Amniotic stem cell (primary cell): ENCODE measurements around the gene GPR107.

Experiments used
- DNase-seq: peaks from one replicate; lab custom pipeline; 2025; lab: John Stamatoyannopoulos, UW

The GPR107 gene

DNA sequence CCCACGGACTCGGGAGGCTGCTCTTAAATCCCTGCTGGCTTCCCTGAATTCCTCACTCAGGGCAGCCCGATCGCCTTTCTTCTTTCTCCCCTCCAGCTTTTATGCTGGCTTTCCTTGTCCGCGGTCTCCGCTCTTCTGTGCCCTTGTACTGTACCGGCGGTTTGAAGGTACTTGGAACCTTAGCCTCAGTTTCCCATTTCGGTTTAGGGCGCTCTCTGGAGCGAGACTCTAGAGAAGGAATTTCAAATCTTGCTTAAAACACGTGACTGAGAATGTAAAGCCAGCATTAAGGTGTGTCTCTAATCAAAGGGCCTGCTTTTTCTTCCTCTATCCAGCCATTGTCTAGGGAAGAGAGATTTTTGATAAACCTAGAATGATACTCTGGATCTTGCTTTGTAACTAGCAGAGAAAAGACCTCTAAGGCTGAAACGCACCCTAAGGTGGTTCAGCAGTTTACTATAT lies 650 bp downstream of the GPR107 start:
- no peak for DNase-seq

DNA sequence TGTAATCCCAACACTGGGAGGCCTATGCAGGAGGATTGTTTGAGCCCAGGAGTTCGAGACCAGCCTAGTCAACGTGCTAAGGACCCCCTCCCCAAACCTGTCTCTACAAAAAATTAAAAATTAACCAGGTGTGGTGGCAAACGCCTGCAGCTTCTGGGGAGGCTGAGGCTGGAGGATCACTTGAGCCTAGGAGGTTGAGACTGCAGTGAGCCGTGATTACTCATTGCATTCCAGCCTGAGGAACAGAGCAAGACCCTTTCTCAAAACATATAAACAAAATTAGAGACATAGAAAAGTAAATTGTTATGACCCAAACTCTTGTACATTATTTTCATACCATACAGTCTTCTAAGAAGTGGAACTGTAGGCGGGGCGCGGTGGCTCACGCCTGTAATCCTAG lies 1.1 kb downstream of the GPR107 start:
- no peak for DNase-seq

DNA sequence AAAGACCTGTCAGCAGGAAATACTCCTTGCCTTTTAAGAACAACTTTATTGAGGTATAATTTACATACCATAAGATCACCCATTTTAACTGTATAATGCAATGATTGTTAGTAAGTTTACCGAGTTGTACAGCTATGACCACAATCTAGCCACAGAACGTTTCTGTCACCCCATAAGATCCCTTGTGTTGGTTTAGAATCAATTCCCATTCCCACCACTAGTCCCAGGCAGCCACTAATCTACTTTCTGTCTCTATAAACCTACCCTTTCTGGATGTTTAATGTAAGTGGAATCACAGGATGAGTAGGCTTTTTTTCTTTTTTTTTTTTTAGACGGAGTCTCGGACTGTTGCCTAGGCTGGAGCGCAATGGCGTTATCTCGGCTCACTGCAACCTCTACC lies 4.4 kb downstream of the GPR107 start:
- no peak for DNase-seq

DNA sequence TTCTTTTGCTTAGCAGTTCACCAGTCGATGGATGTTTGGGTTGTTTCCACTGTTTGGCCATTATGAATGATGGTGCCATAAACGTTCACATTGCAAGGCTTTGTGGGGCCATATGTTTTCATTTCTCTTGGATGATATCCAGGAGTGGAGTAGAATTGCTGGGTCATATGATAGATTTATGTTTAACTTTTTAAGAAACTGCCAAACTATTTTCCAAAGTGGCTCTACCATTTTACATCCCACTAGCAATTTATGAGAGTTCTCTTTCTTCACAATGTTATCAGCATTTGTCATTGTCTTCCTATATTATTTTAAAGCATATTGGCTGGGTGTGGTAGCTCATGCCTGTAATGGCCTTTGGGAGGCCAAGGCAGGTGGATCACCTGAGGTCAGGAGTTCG lies 5.2 kb downstream of the GPR107 start:
- no peak for DNase-seq

DNA sequence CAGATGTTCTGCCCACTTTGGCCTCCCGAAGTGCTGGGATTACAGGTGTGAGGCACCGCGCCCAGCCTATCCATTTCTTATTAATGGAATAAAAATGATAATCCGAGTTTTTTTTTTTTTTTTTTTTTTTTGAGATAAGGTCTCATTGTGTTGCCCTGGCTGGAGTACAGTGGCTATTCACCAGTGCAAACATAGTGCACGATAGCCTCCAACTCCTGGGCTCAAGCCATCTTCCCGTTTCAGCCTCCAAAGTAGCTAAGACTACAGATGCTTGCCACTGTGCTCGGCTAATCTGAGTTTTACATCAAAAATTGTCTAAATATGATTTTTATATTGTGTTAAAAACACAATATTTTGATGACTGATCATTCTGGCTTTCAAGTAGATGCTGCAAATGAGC lies 6.6 kb downstream of the GPR107 start:
- no peak for DNase-seq

DNA sequence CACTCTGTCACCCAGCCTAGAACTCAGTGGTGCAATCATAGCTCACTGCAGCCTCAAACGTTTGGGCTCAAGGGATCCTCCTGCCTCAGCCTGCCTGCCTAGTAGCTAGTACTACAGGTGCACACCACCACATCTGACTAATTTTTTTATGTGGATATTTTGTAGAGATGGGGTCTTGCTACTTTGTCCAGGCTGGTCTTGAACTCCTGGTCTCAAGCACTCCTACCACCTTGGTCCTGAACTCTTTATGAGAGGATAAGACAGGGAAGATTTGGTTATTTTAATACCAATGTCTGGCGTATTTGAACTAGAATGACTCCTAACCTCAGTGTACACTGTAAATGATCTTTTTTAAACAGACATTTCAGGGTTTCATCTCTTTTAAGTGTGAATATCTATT lies 9.0 kb downstream of the GPR107 start:
- DNase-seq, result no peak

DNA sequence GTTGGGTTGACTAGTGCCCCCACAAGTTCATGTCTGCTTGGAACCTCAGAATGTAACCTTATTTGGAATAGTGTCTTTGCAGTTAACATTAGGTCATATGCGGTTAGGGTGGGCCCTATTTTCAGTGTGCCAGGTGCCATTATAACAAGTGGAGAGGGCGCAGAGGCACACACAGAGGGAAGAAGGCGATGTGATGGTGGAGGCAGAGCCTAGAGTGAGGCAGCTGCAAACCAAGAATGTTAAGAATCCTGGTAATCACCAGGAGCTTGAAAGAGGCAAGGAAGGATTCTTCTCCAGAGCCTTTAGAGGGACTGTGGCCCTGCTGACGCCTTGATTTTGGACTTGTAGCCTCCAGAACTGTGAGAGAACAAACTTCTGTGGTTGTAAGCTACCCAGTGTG lies 10.9 kb downstream of the GPR107 start:
- no peak for DNase-seq

DNA sequence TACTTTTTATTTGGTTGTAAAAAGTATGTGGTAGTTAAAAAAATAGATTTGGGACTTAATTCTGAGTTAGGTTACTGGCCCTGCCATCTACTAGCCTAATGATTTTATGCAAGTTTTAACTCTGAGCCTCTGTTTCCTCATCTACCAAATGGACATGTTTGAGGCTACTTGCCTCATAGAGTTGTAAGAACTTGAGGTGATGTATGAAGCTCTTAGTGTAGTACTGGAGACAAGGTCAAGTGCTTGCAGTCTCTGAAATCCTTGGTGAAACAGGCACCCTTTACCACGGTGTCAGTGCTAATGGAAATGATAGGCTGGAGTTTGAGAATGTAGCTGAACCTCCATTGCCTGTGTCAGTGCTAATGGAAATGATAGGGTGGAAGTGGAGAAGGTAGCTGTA lies 15.3 kb downstream of the GPR107 start:
- no peak for DNase-seq

DNA sequence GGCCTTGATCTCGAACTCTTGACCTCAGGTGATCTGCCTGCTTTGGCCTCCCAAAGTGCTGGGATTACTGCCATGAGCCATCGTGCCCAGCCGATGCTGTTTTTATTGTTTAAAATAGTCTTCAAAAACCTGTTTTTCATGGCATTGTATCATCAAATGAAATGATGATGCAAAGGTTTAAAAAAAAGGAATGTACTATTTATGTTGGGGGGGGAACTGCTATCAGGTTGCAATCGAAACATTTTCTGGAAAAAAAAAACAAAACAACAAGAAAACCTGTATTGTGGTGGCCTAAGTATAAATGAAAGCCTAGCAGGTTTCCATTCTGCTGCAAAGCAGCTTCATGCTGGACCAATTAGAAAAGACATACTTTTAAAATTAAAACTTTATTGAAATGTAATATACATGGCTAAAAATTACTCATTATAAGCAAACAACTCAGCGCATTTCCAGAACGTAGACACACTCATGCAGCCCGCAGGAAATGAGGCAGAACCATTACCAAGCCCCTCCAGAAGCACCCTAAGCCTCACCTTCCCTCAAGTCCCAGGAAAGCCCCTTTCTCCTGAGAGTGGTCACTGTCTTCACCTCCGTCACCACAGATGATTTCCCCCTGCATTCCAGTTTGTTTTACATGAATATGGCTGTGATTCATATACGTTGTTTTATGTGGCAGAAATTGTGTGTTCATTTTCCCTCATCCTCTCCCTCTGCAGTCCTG lies 19.0 kb downstream of the GPR107 start:
- DNase-seq, result peak; percentile 19

DNA sequence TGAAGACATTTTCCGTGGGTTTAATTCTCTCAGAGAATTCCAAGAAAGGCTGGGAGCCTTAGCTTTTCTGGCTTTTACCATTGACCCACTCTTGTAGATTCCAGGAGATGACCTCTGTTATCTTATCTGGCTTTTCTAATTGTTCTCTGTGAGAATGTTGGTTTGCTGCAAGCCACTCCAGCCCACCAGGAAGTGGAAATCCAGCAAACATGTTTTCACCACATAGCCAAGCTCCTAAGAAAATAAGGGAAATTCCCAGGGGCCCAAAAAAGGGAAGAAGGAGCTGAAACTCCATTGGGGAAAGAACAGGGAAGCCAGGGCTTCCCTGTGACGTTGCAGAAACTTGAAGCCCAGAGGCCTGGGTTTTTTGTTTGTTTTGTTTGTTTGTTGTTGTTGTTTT lies 19.7 kb downstream of the GPR107 start:
- DNase-seq, result peak; percentile 13

DNA sequence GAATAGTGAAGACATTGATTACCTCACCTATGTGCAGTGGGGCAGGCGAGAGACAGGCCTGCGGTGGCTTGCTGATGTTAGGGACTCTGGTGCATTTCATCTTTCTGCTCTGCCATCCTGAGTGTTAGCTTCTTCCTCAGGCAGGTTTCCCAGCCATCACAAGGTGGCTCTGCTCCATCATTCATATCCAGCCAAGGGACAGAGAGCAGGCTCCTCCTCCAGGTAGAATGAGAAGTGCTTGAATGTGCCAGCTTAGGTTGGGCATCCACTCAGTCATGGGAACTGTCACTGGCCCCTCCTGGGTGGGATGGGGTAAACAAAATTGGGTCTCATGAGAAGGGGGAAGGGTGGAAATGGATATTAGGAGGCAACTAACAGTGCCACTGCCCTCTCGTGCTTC lies 24.8 kb downstream of the GPR107 start:
- no peak for DNase-seq

DNA sequence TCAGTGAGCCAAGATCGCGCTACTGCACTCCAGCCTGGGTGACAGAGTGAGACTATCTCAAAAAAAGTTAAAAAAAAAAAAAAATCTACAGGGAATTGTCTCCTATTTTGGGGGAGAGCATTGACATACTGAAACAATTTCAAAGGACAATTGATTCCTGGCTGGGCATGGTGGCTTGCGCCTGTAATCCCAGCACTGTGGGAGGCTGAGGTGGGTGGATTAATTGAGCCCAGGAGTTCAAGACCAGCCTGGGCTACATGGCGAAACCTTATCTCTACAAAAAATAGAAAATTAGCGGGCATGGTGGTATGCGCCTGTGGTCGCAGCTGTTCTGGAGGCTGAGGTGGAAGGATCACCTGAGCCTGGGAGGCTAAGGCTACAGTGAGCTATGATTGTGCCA lies 30.6 kb downstream of the GPR107 start:
- DNase-seq, result no peak

DNA sequence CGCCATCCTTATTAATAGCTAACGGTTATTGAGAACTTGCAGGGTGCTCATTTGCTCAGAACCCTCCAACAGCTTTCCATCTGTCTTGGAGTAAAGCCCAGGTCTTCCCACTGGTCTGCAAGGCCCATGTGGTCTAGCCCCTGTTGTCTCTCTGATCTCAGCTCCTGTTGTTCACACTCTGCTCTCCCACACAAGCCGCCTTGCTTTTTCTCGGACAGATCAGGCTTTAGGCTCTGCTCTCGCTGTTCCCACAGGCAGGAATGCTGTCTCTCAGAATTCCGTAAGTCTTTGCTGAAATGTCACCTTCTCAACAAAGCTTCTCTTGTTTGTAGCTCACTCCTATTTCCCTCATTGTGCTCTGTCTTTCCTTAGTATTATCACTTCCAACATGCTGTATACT lies 34.3 kb downstream of the GPR107 start:
- no peak for DNase-seq

DNA sequence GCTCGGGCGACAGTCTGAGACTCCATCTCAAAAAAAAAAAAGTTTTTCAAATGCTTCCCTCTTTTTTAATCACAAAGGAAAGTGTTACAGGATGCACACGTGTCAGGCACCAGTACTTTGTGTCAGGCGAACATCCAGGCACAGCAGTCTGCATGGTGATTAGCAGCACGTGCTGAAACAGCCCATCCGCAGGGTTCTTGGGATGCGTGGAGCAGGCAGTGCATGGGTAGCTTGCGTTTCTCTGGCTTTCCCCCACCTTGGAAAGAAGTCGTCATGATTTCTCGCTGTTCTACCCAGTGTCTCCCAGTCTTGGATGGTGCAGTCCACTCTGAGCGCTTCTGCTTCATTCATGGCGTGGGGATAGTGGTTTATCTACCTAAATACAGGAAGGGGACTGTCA lies 35.4 kb downstream of the GPR107 start:
- DNase-seq, result no peak

DNA sequence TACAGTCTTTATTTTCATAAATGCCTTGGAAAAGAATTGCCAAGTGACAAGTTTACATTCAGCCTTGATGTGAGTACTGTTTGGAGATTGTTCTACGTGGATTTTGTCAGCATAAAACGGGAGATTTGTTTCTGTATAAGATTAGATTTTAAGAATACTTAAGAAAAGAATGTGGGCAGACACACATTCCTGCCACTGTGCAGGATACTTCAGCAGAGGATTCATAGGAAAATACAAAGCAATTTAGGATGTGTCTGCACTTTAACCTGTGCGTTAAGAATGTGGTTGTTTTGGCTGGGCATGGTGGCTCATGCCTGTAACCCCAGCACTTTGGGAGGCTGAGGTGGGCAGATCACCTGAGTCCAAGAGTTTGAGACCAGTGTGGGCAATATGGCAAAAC lies 37.2 kb downstream of the GPR107 start:
- DNase-seq, result no peak

DNA sequence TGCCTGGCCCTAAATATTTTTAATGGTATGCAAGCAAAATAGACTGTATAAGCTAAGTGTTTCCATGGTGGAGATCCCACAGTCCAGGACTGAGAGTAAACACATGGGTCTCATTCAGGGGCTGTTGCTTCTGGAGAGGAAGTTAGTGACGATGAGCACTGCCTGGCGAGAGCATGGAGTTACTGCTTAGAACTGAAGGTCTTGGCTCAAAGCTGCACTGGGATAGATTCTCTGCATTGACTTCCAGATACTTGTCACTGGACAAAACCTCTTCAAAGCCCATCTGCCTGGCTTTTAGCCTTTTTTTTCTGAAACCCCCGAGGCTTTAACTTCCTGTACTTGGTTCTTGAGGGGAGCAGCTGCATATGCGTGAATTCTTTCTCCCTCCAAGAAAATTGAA lies 39.2 kb downstream of the GPR107 start:
- DNase-seq, result no peak

DNA sequence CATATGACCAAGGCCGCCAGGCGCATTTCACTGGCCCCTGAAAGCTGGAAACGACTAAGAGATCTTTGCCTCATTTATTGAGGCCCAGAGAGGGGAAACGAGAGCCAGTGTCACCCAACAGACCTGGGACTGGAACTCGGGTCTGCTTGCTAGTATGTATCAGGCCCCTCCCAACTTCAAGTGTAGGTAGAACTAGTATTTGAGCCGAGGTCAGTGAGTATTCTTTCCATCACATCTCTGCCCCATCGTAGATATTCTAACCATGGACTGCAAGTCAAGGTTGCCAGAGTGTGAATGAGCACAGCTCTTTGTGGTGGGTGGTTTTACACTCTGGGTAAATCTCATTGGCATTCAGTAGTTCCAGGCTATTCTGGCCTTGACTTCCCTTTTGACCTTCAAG lies 42.2 kb downstream of the GPR107 start:
- no peak for DNase-seq

DNA sequence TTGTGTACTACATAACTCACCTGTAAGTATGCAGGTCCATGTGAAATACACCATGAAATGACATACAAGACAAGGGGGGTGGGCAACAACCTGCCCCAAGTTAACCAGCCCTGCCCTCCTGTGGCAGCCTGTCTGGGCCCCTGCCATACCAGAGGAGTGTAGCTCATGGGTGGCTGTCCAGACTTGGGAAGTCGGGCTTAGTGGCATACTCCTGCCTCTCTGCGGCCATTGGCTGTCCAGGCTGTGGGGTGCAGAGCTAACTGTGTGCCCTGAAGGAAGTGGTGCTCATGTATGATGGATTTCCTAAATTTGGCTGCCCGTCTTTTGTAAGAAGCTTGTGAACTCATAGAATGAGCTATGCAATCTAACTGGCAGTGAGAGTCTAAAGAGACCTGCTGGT lies 47.0 kb downstream of the GPR107 start:
- DNase-seq, result no peak

DNA sequence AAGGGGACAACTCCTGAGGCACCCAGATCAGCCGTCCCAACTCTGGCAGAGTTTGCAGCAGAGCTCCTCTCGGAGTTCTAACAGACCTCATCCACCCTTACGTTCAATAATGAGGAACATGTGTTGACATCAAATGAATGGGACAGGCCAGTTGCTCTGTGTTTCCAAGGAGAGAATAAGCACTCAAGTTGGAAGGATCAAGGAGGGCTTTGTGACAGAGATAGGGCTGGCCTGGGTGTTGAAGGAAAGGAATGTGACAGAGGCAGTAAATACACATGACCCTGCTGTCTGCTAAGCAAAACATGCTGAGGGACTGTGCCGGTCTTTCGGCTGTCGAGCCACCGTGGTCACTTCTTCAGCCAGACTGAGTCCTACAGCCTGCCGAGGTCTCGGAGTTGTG lies 48.2 kb downstream of the GPR107 start:
- no peak for DNase-seq

DNA sequence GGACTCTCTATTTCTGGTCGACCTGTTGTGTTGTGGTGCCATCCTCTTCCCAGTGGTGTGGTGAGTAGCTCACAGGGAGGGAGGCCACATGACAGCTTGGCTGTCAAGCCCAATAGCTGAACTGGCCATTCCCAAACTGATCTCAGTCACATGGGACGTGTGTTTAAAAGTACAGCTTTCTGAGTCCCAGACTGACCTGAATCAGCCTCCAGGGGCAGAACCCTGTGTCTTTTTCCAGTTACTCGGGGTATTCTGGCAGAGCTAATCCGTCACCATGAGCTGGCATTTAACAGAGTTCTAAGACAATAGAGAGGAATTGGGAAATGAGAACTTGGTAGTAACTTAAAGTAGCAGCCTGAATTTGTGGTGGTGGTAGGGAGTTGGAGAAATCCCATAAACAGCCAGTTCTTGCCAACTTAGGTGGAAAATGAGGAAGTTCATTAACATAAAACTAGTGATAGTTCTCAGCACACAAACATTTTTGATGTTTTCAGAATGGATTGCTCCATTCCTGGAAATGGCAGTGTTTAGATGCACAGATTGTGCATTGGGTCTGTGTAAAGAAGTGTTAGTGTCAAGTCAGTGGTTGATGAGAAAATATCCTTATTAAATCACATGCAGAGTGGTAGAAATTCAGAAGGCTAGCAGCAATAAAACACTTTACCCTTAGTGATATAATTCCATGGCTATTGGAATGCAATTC lies 50.9 kb downstream of the GPR107 start:
- DNase-seq, result no peak

DNA sequence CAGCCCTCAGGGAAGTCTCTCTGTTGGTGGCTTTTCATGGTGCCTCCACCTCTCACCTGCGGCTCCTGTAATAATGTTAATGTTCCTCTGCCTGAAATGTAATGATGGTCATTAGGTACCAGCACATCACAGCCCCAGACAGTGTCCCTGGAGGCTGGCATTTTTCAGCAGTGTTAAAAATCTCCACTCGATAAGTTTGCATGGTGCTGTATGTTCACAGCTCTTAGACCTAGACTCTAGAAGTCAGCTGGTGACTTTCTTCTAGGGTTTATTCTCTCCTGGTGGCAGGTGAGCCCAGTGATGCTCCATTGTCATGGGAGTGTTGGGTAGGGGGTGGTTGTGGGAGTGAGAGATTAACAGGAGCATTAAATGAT lies 53.1 kb downstream of the GPR107 start:
- no peak for DNase-seq

DNA sequence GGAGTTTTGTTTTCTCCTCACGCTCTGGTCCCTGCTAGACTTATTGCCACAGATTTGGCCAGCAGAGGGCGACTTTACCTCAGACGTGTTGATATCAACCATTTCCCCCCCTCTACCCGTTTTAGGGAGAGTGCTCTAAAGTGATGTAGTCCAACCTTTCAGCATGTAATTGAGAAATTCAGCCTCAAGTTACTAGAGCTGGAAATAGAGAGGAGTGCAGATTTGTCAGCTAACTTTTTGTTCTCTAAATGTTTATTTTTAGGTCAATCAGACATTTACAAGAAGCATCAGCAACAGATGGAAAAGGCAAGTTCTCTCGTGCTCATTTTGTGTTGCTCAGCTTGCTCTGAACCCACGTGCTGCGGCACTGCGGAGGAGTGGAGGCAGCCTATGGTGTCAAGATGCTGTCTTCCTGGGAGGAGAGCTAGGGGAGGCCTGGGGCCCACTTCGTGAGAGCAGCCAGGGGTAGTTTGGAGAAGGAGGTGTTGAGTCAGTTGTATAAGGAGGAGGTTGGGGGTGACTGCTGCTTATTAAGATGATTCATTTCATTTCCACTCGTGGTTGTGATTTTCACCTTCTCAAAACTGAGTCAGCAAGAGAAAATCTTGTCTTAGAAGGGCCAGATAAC lies 53.6 kb downstream of the GPR107 start:
- peak; percentile 77 for DNase-seq

DNA sequence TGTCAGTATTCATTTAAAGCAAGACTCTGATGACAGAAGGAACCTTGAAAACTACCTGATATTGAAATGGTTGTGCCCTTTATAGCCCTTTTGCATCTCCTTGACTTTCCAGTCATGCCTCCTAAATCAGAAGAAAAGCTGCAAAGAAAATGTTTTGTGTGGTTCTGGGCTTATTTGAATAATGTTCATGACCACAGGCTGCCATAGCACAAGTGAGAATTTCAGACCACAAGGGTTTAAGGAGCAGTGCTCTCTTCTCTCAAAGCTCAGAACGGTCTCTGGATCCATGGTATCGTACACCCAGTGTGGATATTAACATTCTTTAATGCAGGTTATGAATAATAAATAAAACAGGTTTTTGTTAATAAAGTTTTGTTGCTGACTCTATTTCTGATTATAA lies 54.2 kb downstream of the GPR107 start:
- no peak for DNase-seq

DNA sequence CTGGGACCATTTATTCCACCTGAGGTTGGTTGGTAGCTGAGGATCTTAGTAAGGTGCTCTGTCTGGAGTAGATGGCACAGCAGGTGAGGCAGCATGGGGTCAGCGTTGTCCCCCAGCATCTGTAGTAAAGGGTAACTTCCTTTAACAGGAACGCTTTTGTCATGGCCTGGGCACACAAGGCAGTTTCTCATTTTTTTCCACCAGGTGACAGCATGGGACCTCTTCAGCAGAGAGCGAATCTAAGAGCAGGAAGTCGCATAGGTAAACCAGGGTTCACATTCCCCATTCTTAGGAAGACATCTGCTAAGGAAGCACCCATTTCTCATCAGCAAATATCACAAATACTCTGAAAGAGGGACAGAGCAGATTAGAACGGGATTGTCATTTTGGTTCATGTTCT lies 56.5 kb downstream of the GPR107 start:
- DNase-seq, result no peak
